ENCODE results near the gene PCNX2. TPM values are rescaled to one million over a fixed set of nuclear protein-coding genes. Genes with fewer than 3 reads are reported as not detected.
"Not testable (repeated sequence)": the region's sequence is repeated elsewhere in the genome, so short reads cannot be mapped to it uniquely, and the experiment has no call there.

Gene PCNX2
- total and polyA plus RNA-seq, 2 donors = 7.7 to 10.0 TPM

- no peak overlapping the region for H3K27ac ChIP-seq (ENCODE audit: low read depth in 1 of 2, low read length in 1 of 2)
- H3K4me1 ChIP-seq (ENCODE audit: control insufficient read depth in 2 of 2, insufficient read depth in 2 of 2, low read length in 2 of 2) = no peaks in the 10 kb centered on the region
- no peaks in the 10 kb centered on the region for H3K9me3 ChIP-seq (ENCODE audit: control insufficient read depth in 2 of 2, insufficient read depth in 1 of 2, low read length in 1 of 2)
- no peaks in the 10 kb centered on the region for H3K36me3 ChIP-seq (ENCODE audit: control insufficient read depth in 2 of 2, insufficient read depth in 2 of 2, low read length in 1 of 2)
- DNase-seq (ENCODE audit: low read depth in 6 of 9, low spot score in 9 of 9) = no peak
- 95% methylated on average over 5 of the region's 5 CpGs for WGBS
- no peaks in the 10 kb centered on the region for H3K27me3 ChIP-seq (ENCODE audit: control insufficient read depth in 2 of 2, insufficient read depth in 1 of 2, low read length in 1 of 2)
- H3K4me3 ChIP-seq (ENCODE audit: low read length in 2 of 2) = no peak overlapping the region
Observed at GRCh38 chr1:233190987-233191386, 104.5 kb downstream of the PCNX2 start.

DNA sequence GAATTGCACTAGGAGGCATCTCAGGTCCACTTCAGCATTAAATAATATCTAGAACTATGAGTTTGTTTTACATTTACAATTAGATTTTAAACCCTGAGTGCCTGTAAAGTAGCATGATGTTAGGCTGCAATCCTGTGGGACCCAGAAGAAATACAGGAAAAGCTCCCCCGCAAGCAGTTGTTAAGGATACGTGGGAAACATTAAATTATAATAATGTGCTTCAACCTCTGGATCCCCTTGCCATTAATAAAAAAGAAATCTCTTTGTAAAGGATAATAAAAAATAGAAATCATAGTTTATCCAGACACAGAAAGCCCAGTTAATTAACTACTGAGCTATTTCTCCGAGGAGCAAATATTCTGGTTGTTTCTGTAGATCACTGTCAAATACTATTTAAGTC, 106.0 kb downstream of the PCNX2 start:
- H3K9me3 ChIP-seq (ENCODE audit: control insufficient read depth in 2 of 2, insufficient read depth in 1 of 2, low read length in 1 of 2) = no peaks in the 10 kb centered on the region
- H3K36me3 ChIP-seq (ENCODE audit: control insufficient read depth in 2 of 2, insufficient read depth in 2 of 2, low read length in 1 of 2) = no peaks in the 10 kb centered on the region
- WGBS = 97% methylated on average over 3 of the region's 3 CpGs
- no peaks in the 10 kb centered on the region for H3K27me3 ChIP-seq (ENCODE audit: control insufficient read depth in 2 of 2, insufficient read depth in 1 of 2, low read length in 1 of 2)
- H3K4me3 ChIP-seq (ENCODE audit: low read length in 2 of 2) = no peak overlapping the region
- no peaks in the 10 kb centered on the region for H3K4me1 ChIP-seq (ENCODE audit: control insufficient read depth in 2 of 2, insufficient read depth in 2 of 2, low read length in 2 of 2)
- DNase-seq (ENCODE audit: low read depth in 6 of 9, low spot score in 9 of 9) = no peak
- H3K27ac ChIP-seq (ENCODE audit: low read depth in 1 of 2, low read length in 1 of 2) = no peak overlapping the region

- no peaks in the 10 kb centered on the region for H3K9me3 ChIP-seq (ENCODE audit: control insufficient read depth in 2 of 2, insufficient read depth in 1 of 2, low read length in 1 of 2)
- DNase-seq (ENCODE audit: low read depth in 6 of 9, low spot score in 9 of 9) = no peak
- H3K27me3 ChIP-seq (ENCODE audit: control insufficient read depth in 2 of 2, insufficient read depth in 1 of 2, low read length in 1 of 2) = no peaks in the 10 kb centered on the region
- 98% methylated on average over 4 of the region's 4 CpGs for WGBS
- no peak overlapping the region for H3K27ac ChIP-seq (ENCODE audit: low read depth in 1 of 2, low read length in 1 of 2)
- H3K4me3 ChIP-seq (ENCODE audit: low read length in 2 of 2) = no peak overlapping the region
- no peaks in the 10 kb centered on the region for H3K36me3 ChIP-seq (ENCODE audit: control insufficient read depth in 2 of 2, insufficient read depth in 2 of 2, low read length in 1 of 2)
- no peaks in the 10 kb centered on the region for H3K4me1 ChIP-seq (ENCODE audit: control insufficient read depth in 2 of 2, insufficient read depth in 2 of 2, low read length in 2 of 2)
Observed at GRCh38 chr1:233188061-233188460, 107.5 kb downstream of the PCNX2 start.

- DNase-seq (ENCODE audit: low read depth in 6 of 9, low spot score in 9 of 9) = no peak
- H3K9me3 ChIP-seq (ENCODE audit: control insufficient read depth in 2 of 2, insufficient read depth in 1 of 2, low read length in 1 of 2) = no peaks in the 10 kb centered on the region
- no peaks in the 10 kb centered on the region for H3K36me3 ChIP-seq (ENCODE audit: control insufficient read depth in 2 of 2, insufficient read depth in 2 of 2, low read length in 1 of 2)
- no peaks in the 10 kb centered on the region for H3K27me3 ChIP-seq (ENCODE audit: control insufficient read depth in 2 of 2, insufficient read depth in 1 of 2, low read length in 1 of 2)
- no peak overlapping the region for H3K27ac ChIP-seq (ENCODE audit: low read depth in 1 of 2, low read length in 1 of 2)
- no peaks in the 10 kb centered on the region for H3K4me1 ChIP-seq (ENCODE audit: control insufficient read depth in 2 of 2, insufficient read depth in 2 of 2, low read length in 2 of 2)
- H3K4me3 ChIP-seq (ENCODE audit: low read length in 2 of 2) = no peak overlapping the region
- WGBS = 95% methylated on average over 8 of the region's 8 CpGs
Observed at GRCh38 chr1:233183226-233184020, 112.1 kb downstream of the PCNX2 start.

DNA sequence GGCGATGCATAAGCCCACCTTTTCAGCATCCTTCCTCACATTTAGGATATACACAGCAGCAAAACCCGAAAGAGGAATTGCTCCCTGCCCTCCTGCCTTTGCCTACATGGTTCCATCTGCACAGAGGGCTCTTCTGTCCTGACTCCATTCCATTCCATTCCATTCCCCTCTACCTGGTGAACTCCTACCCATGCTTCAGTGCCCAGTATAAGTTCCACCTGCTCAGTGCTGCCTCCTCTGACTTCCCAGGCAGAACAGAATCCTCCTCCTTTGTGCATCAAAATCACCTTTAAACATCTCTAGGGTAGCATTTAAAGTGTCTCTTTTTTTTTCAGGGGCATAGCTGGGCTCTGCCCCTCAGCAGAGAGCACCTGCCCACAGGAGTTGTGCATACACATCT, 112.9 kb downstream of the PCNX2 start:
- Histone ChIP-seq H3K27ac (ENCODE audit: low read depth in 1 of 2, low read length in 1 of 2) (no peak overlapping the region), H3K9me3 (ENCODE audit: control insufficient read depth in 2 of 2, insufficient read depth in 1 of 2, low read length in 1 of 2) (no peaks in the 10 kb centered on the region), H3K4me1 (ENCODE audit: control insufficient read depth in 2 of 2, insufficient read depth in 2 of 2, low read length in 2 of 2) (no peaks in the 10 kb centered on the region), H3K4me3 (ENCODE audit: low read length in 2 of 2) (no peak overlapping the region), H3K36me3 (ENCODE audit: control insufficient read depth in 2 of 2, insufficient read depth in 2 of 2, low read length in 1 of 2) (peaks cover 2 to 3% of the 10 kb centered on the region in 2 donors), H3K27me3 (ENCODE audit: control insufficient read depth in 2 of 2, insufficient read depth in 1 of 2, low read length in 1 of 2) (no peaks in the 10 kb centered on the region)
- DNase-seq (ENCODE audit: low read depth in 6 of 9, low spot score in 9 of 9) = no peak
- 98% methylated on average over 2 of the region's 2 CpGs for WGBS

GRCh38 chr1:233180641-233181364, 114.7 kb downstream of the PCNX2 start:
- Histone ChIP-seq H3K27ac (ENCODE audit: low read depth in 1 of 2, low read length in 1 of 2) (no peak overlapping the region), H3K36me3 (ENCODE audit: control insufficient read depth in 2 of 2, insufficient read depth in 2 of 2, low read length in 1 of 2) (peaks cover 4 to 5% of the 10 kb centered on the region in 2 donors), H3K4me3 (ENCODE audit: low read length in 2 of 2) (no peak overlapping the region), H3K27me3 (ENCODE audit: control insufficient read depth in 2 of 2, insufficient read depth in 1 of 2, low read length in 1 of 2) (no peaks in the 10 kb centered on the region), H3K9me3 (ENCODE audit: control insufficient read depth in 2 of 2, insufficient read depth in 1 of 2, low read length in 1 of 2) (peaks cover 0 to 2% of the 10 kb centered on the region in 2 donors), H3K4me1 (ENCODE audit: control insufficient read depth in 2 of 2, insufficient read depth in 2 of 2, low read length in 2 of 2) (no peaks in the 10 kb centered on the region)
- DNase-seq (ENCODE audit: low read depth in 6 of 9, low spot score in 9 of 9) = no peak
- 95% methylated on average over 9 of the region's 9 CpGs for WGBS

GRCh38 chr1:233179638-233180037, 115.9 kb downstream of the PCNX2 start:
- H3K4me1 ChIP-seq (ENCODE audit: control insufficient read depth in 2 of 2, insufficient read depth in 2 of 2, low read length in 2 of 2); H3K27ac ChIP-seq (ENCODE audit: low read depth in 1 of 2, low read length in 1 of 2); H3K4me3 ChIP-seq (ENCODE audit: low read length in 2 of 2); DNase-seq (ENCODE audit: low read depth in 6 of 9, low spot score in 9 of 9); H3K36me3 ChIP-seq (ENCODE audit: control insufficient read depth in 2 of 2, insufficient read depth in 2 of 2, low read length in 1 of 2); H3K9me3 ChIP-seq (ENCODE audit: control insufficient read depth in 2 of 2, insufficient read depth in 1 of 2, low read length in 1 of 2); H3K27me3 ChIP-seq (ENCODE audit: control insufficient read depth in 2 of 2, insufficient read depth in 1 of 2, low read length in 1 of 2): not testable (repeated sequence)
- WGBS = 100% methylated on average over 1 of the region's 1 CpG

GRCh38 chr1:233172201-233172600, 123.3 kb downstream of the PCNX2 start:
- Histone ChIP-seq H3K4me1 (ENCODE audit: control insufficient read depth in 2 of 2, insufficient read depth in 2 of 2, low read length in 2 of 2) (no peaks in the 10 kb centered on the region), H3K27ac (ENCODE audit: low read depth in 1 of 2, low read length in 1 of 2) (no peak overlapping the region), H3K9me3 (ENCODE audit: control insufficient read depth in 2 of 2, insufficient read depth in 1 of 2, low read length in 1 of 2) (no peaks in the 10 kb centered on the region), H3K27me3 (ENCODE audit: control insufficient read depth in 2 of 2, insufficient read depth in 1 of 2, low read length in 1 of 2) (no peaks in the 10 kb centered on the region), H3K36me3 (ENCODE audit: control insufficient read depth in 2 of 2, insufficient read depth in 2 of 2, low read length in 1 of 2) (no peaks in the 10 kb centered on the region), H3K4me3 (ENCODE audit: low read length in 2 of 2) (no peak overlapping the region)
- WGBS = 78% methylated on average over 2 of the region's 2 CpGs
- peak in 3 of 9 donors; percentile 2 to 27 (median 7) for DNase-seq (ENCODE audit: low read depth in 6 of 9, low spot score in 9 of 9)

DNA sequence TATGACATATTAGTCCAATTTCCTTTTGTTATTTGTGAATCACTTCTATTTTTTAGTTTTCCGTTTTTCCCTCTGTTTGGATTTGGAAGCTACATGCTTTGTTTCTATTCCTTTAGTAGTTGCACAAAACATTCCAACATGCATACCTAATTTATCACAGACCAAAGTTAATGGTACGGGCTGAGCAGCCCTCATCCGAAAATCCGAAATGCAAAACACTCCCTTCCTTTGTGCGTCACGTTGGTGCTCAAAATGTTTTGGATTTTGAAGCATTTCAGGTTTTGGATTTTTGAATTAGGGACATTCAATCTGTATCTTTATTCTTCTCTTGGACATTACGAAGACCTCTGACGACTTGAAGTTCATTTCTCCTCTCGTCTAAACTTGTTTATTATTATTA, 124.8 kb downstream of the PCNX2 start:
- DNase-seq (ENCODE audit: low read depth in 6 of 9, low spot score in 9 of 9) = no peak
- H3K9me3 ChIP-seq (ENCODE audit: control insufficient read depth in 2 of 2, insufficient read depth in 1 of 2, low read length in 1 of 2) = no peaks in the 10 kb centered on the region
- H3K36me3 ChIP-seq (ENCODE audit: control insufficient read depth in 2 of 2, insufficient read depth in 2 of 2, low read length in 1 of 2) = no peaks in the 10 kb centered on the region
- H3K4me1 ChIP-seq (ENCODE audit: control insufficient read depth in 2 of 2, insufficient read depth in 2 of 2, low read length in 2 of 2) = no peaks in the 10 kb centered on the region
- H3K4me3 ChIP-seq (ENCODE audit: low read length in 2 of 2) = no peak overlapping the region
- H3K27ac ChIP-seq (ENCODE audit: low read depth in 1 of 2, low read length in 1 of 2) = no peak overlapping the region
- H3K27me3 ChIP-seq (ENCODE audit: control insufficient read depth in 2 of 2, insufficient read depth in 1 of 2, low read length in 1 of 2) = no peaks in the 10 kb centered on the region
- WGBS = 98% methylated on average over 9 of the region's 9 CpGs

Measured in thymus (tissue), 11 donors.